ENCODE measurements around the gene ZNF324B.
"Not testable (repeated sequence)": the region's sequence is repeated elsewhere in the genome, so short reads cannot be mapped to it uniquely, and the experiment has no call there.

Gene ZNF324B

GRCh38 chr19:58479736-58480480 is 28.5 kb downstream of the ZNF324B start:
- Histone ChIP-seq H3K9me3 (ENCODE audit: control insufficient read depth, low read length) (no peaks in the 10 kb centered on the region), H3K4me1 (ENCODE audit: control insufficient read depth, insufficient read depth, low read length) (no peaks in the 10 kb centered on the region), H3K36me3 (ENCODE audit: control insufficient read depth, insufficient read depth, low read length) (no peaks in the 10 kb centered on the region), H3K27ac (ENCODE audit: insufficient read depth, low read depth, low read length, poor library complexity, severe bottlenecking) (no peak overlapping the region), H3K27me3 (ENCODE audit: control insufficient read depth, insufficient read depth, low read length, poor library complexity, severe bottlenecking) (no peaks in the 10 kb centered on the region), H3K4me3 (ENCODE audit: insufficient read depth, low read depth, low read length) (no peak overlapping the region)
- 89 to 93% methylated on average over 28 of the region's 28 CpGs for WGBS, 2 experiments

- H3K9me3 ChIP-seq (ENCODE audit: control insufficient read depth, low read length), result no peaks in the 10 kb centered on the region
- 96% methylated on average over 20 of the region's 20 CpGs for WGBS, 2 experiments
- no peaks in the 10 kb centered on the region for H3K4me1 ChIP-seq (ENCODE audit: control insufficient read depth, insufficient read depth, low read length)
- no peaks in the 10 kb centered on the region for H3K36me3 ChIP-seq (ENCODE audit: control insufficient read depth, insufficient read depth, low read length)
- H3K27me3 ChIP-seq (ENCODE audit: control insufficient read depth, insufficient read depth, low read length, poor library complexity, severe bottlenecking), result no peaks in the 10 kb centered on the region
- no peak overlapping the region for H3K4me3 ChIP-seq (ENCODE audit: insufficient read depth, low read depth, low read length)
- no peak overlapping the region for H3K27ac ChIP-seq (ENCODE audit: insufficient read depth, low read depth, low read length, poor library complexity, severe bottlenecking)
Measured at GRCh38 chr19:58480481-58480830, 29.0 kb downstream of the ZNF324B start.

GRCh38 chr19:58480831-58481230 is 29.4 kb downstream of the ZNF324B start:
- H3K27me3 ChIP-seq (ENCODE audit: control insufficient read depth, insufficient read depth, low read length, poor library complexity, severe bottlenecking), result no peaks in the 10 kb centered on the region
- no peak overlapping the region for H3K27ac ChIP-seq (ENCODE audit: insufficient read depth, low read depth, low read length, poor library complexity, severe bottlenecking)
- no peak overlapping the region for H3K4me3 ChIP-seq (ENCODE audit: insufficient read depth, low read depth, low read length)
- no peaks in the 10 kb centered on the region for H3K4me1 ChIP-seq (ENCODE audit: control insufficient read depth, insufficient read depth, low read length)
- WGBS, 2 experiments, result 81 to 84% methylated on average over 2 of the region's 2 CpGs
- H3K9me3 ChIP-seq (ENCODE audit: control insufficient read depth, low read length), result no peaks in the 10 kb centered on the region
- no peaks in the 10 kb centered on the region for H3K36me3 ChIP-seq (ENCODE audit: control insufficient read depth, insufficient read depth, low read length)

GRCh38 chr19:58482372-58482771 is 30.9 kb downstream of the ZNF324B start:
- no peaks in the 10 kb centered on the region for H3K36me3 ChIP-seq (ENCODE audit: control insufficient read depth, insufficient read depth, low read length)
- H3K4me3 ChIP-seq (ENCODE audit: insufficient read depth, low read depth, low read length), result no peak overlapping the region
- no peak overlapping the region for H3K27ac ChIP-seq (ENCODE audit: insufficient read depth, low read depth, low read length, poor library complexity, severe bottlenecking)
- 86 to 87% methylated on average over 7 of the region's 7 CpGs for whole genome bisulfite sequencing, 2 experiments
- H3K9me3 ChIP-seq (ENCODE audit: control insufficient read depth, low read length), result no peaks in the 10 kb centered on the region
- H3K4me1 ChIP-seq (ENCODE audit: control insufficient read depth, insufficient read depth, low read length), result no peaks in the 10 kb centered on the region
- no peaks in the 10 kb centered on the region for H3K27me3 ChIP-seq (ENCODE audit: control insufficient read depth, insufficient read depth, low read length, poor library complexity, severe bottlenecking)

DNA sequence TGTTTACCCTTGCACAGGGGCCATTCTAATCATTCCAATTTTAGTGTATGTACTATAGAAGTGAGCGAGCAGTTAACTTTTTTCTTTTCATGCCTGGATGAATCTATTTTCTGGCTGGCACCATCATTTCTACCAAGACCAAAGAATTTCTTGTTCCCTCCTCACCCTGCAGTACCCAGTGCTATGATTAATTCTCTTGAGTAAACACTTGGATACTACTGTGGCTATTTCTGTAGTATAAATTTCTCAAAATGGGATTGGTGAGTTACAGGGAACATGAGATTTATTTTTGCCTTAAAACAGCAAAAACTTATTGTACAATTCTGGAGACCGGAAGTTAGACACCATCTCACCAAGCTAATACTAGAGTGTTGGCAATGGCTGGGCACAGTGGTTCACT is 32.4 kb downstream of the ZNF324B start:
- Histone ChIP-seq H3K9me3 (ENCODE audit: control insufficient read depth, low read length) (no peaks in the 10 kb centered on the region), H3K36me3 (ENCODE audit: control insufficient read depth, insufficient read depth, low read length) (no peaks in the 10 kb centered on the region), H3K4me3 (ENCODE audit: insufficient read depth, low read depth, low read length) (no peak overlapping the region), H3K4me1 (ENCODE audit: control insufficient read depth, insufficient read depth, low read length) (no peaks in the 10 kb centered on the region), H3K27me3 (ENCODE audit: control insufficient read depth, insufficient read depth, low read length, poor library complexity, severe bottlenecking) (no peaks in the 10 kb centered on the region), H3K27ac (ENCODE audit: insufficient read depth, low read depth, low read length, poor library complexity, severe bottlenecking) (no peak overlapping the region)
- 93 to 99% methylated on average over 2 of the region's 2 CpGs for whole genome bisulfite sequencing, 2 experiments

- not testable (repeated sequence) for H3K27ac ChIP-seq (ENCODE audit: insufficient read depth, low read depth, low read length, poor library complexity, severe bottlenecking); H3K4me3 ChIP-seq (ENCODE audit: insufficient read depth, low read depth, low read length); H3K27me3 ChIP-seq (ENCODE audit: control insufficient read depth, insufficient read depth, low read length, poor library complexity, severe bottlenecking); H3K4me1 ChIP-seq (ENCODE audit: control insufficient read depth, insufficient read depth, low read length); H3K36me3 ChIP-seq (ENCODE audit: control insufficient read depth, insufficient read depth, low read length); H3K9me3 ChIP-seq (ENCODE audit: control insufficient read depth, low read length)
- WGBS, 2 experiments, result 86 to 92% methylated on average over 5 of the region's 5 CpGs
Measured at GRCh38 chr19:58484349-58484748, 32.9 kb downstream of the ZNF324B start.

GRCh38 chr19:58491393-58491792 is 40.0 kb downstream of the ZNF324B start:
- WGBS, 2 experiments, result 91% methylated on average over 5 of the region's 5 CpGs
- Histone ChIP-seq H3K36me3 (ENCODE audit: control insufficient read depth, insufficient read depth, low read length) (no peaks in the 10 kb centered on the region), H3K27me3 (ENCODE audit: control insufficient read depth, insufficient read depth, low read length, poor library complexity, severe bottlenecking) (no peaks in the 10 kb centered on the region), H3K9me3 (ENCODE audit: control insufficient read depth, low read length) (no peaks in the 10 kb centered on the region), H3K27ac (ENCODE audit: insufficient read depth, low read depth, low read length, poor library complexity, severe bottlenecking) (no peak overlapping the region), H3K4me1 (ENCODE audit: control insufficient read depth, insufficient read depth, low read length) (no peaks in the 10 kb centered on the region), H3K4me3 (ENCODE audit: insufficient read depth, low read depth, low read length) (no peak overlapping the region)

- H3K4me3 ChIP-seq (ENCODE audit: insufficient read depth, low read depth, low read length), result no peak overlapping the region
- H3K4me1 ChIP-seq (ENCODE audit: control insufficient read depth, insufficient read depth, low read length), result no peaks in the 10 kb centered on the region
- H3K27ac ChIP-seq (ENCODE audit: insufficient read depth, low read depth, low read length, poor library complexity, severe bottlenecking), result no peak overlapping the region
- no peaks in the 10 kb centered on the region for H3K36me3 ChIP-seq (ENCODE audit: control insufficient read depth, insufficient read depth, low read length)
- no peaks in the 10 kb centered on the region for H3K27me3 ChIP-seq (ENCODE audit: control insufficient read depth, insufficient read depth, low read length, poor library complexity, severe bottlenecking)
- no peaks in the 10 kb centered on the region for H3K9me3 ChIP-seq (ENCODE audit: control insufficient read depth, low read length)
- WGBS, 2 experiments, result 87 to 88% methylated on average over 14 of the region's 14 CpGs
Measured at GRCh38 chr19:58492265-58492664, 40.8 kb downstream of the ZNF324B start.

GRCh38 chr19:58497634-58498170 is 46.3 kb downstream of the ZNF324B start:
- peaks cover 11% of the 10 kb centered on the region for H3K4me1 ChIP-seq (ENCODE audit: control insufficient read depth, insufficient read depth, low read length)
- 90 to 91% methylated on average over 8 of the region's 8 CpGs for WGBS, 2 experiments
- no peak overlapping the region for H3K4me3 ChIP-seq (ENCODE audit: insufficient read depth, low read depth, low read length)
- H3K27me3 ChIP-seq (ENCODE audit: control insufficient read depth, insufficient read depth, low read length, poor library complexity, severe bottlenecking), result no peaks in the 10 kb centered on the region
- H3K36me3 ChIP-seq (ENCODE audit: control insufficient read depth, insufficient read depth, low read length), result no peaks in the 10 kb centered on the region
- H3K27ac ChIP-seq (ENCODE audit: insufficient read depth, low read depth, low read length, poor library complexity, severe bottlenecking), result no peak overlapping the region
- no peaks in the 10 kb centered on the region for H3K9me3 ChIP-seq (ENCODE audit: control insufficient read depth, low read length)

- peak overlapping the region; percentile 33 for H3K4me3 ChIP-seq (ENCODE audit: insufficient read depth, low read depth, low read length)
- H3K4me1 ChIP-seq (ENCODE audit: control insufficient read depth, insufficient read depth, low read length), result peaks cover 11% of the 10 kb centered on the region
- no peak overlapping the region for H3K27ac ChIP-seq (ENCODE audit: insufficient read depth, low read depth, low read length, poor library complexity, severe bottlenecking)
- H3K27me3 ChIP-seq (ENCODE audit: control insufficient read depth, insufficient read depth, low read length, poor library complexity, severe bottlenecking), result no peaks in the 10 kb centered on the region
- H3K36me3 ChIP-seq (ENCODE audit: control insufficient read depth, insufficient read depth, low read length), result no peaks in the 10 kb centered on the region
- H3K9me3 ChIP-seq (ENCODE audit: control insufficient read depth, low read length), result no peaks in the 10 kb centered on the region
- WGBS, 2 experiments, result 62 to 67% methylated on average over 22 of the region's 22 CpGs
Measured at GRCh38 chr19:58498316-58499020, 47.0 kb downstream of the ZNF324B start.
